Activated CD8-positive, alpha-beta memory T cell treated with anti-CD3 and anti-CD28 coated beads, Interleukin-2, amount 10 ng/mL, durations not matched to agents 7 days and 5 days (primary cell): ENCODE data around the gene ZC3H13. TPM values are rescaled to one million over a fixed set of nuclear protein-coding genes. Genes with fewer than 3 reads are reported as not detected.

Experiments
- ATAC-seq: fragments of 150-1000 bp; cut with Tn5 transposase; one replicate; pipeline ENCODE4 v1.10.0; 2021; ENCODE audit warnings: moderate library complexity
- CTCF ChIA-PET: fragments of 350-600 bp; sonication (Branson Sonifier 250); formaldehyde crosslinking; loops from one replicate; lab custom pipeline; 2021; ENCODE audit warnings: antibody characterized with exemption; lab: Charles Lee
- DNase-seq: peaks from one replicate; pipeline ENCODE4 v3.0.0-alpha.2; 2020
- H3K27ac Mint-ChIP-seq: one replicate; pipeline ENCODE4 v1.8.0; 2021; ENCODE audit warnings: mild to moderate bottlenecking, mixed read lengths
- H3K27me3 Mint-ChIP-seq: one replicate; pipeline ENCODE4 v1.8.0; 2021; ENCODE audit warnings: mixed read lengths
- H3K36me3 Mint-ChIP-seq: one replicate; pipeline ENCODE4 v1.8.0; 2021; ENCODE audit warnings: mild to moderate bottlenecking, mixed read lengths
- H3K4me1 Mint-ChIP-seq: one replicate; pipeline ENCODE4 v1.8.0; 2021; ENCODE audit warnings: mixed read lengths
- H3K4me3 Mint-ChIP-seq: one replicate; pipeline ENCODE4 v1.8.0; 2021; ENCODE audit warnings: mild to moderate bottlenecking, moderate library complexity, mixed read lengths
- H3K9me3 Mint-ChIP-seq: one replicate; pipeline ENCODE4 v1.8.0; 2022; ENCODE audit warnings: low read depth, mixed read lengths
- total RNA-seq, 2 experiments: library from RNA; stranded (reverse); gene quantifications; one replicate each; pipeline ENCODE4 v1.2.3, GENCODE V29; 2021

Gene ZC3H13
- total RNA-seq, 2 experiments from 2014 or later = 38.5 to 41.6 TPM

- Mint-ChIP-seq H3K36me3 (peaks cover 6% of the 10 kb centered on the region), H3K27ac (peak overlapping the region; percentile 99), H3K27me3 (peaks cover 4% of the 10 kb centered on the region), H3K4me3 (peak overlapping the region; percentile 94), H3K9me3 (no peaks in the 10 kb centered on the region), H3K4me1 (peaks cover 40% of the 10 kb centered on the region)
- CTCF ChIA-PET = interaction anchor here (0.8 to 1.3 kb wide), 2 partner anchors 109 to 244 kb away, joined by 3 read pairs; no protein-coding TSS in a partner anchor
- ATAC-seq (peak; percentile 28), DNase-seq (no peak)
Measured at GRCh38 chr13:46051968-46052318, 603 bp downstream of the ZC3H13 start.

GRCh38 chr13:46050771-46051170, 1.8 kb downstream of the ZC3H13 start:
- Mint-ChIP-seq H3K27ac (no peak overlapping the region), H3K36me3 (peaks cover 6% of the 10 kb centered on the region), H3K27me3 (no peaks in the 10 kb centered on the region), H3K9me3 (no peaks in the 10 kb centered on the region), H3K4me1 (peaks cover 41% of the 10 kb centered on the region), H3K4me3 (peak overlapping the region; percentile 22)
- CTCF ChIA-PET = no interaction called here
- no peak for DNase-seq
- no peak for ATAC-seq

GRCh38 chr13:46045424-46045823, 7.1 kb downstream of the ZC3H13 start:
- ATAC-seq (no peak), DNase-seq (no peak)
- CTCF ChIA-PET = no interaction called here
- no peak overlapping the region for H3K27ac Mint-ChIP-seq
- H3K27me3 Mint-ChIP-seq = no peaks in the 10 kb centered on the region
- peaks cover 22% of the 10 kb centered on the region for H3K4me1 Mint-ChIP-seq
- no peaks in the 10 kb centered on the region for H3K9me3 Mint-ChIP-seq
- H3K36me3 Mint-ChIP-seq = peaks cover 20% of the 10 kb centered on the region
- H3K4me3 Mint-ChIP-seq = no peak overlapping the region

GRCh38 chr13:46043647-46044046, 8.9 kb downstream of the ZC3H13 start:
- Mint-ChIP-seq H3K9me3 (no peaks in the 10 kb centered on the region), H3K27ac (no peak overlapping the region), H3K27me3 (no peaks in the 10 kb centered on the region), H3K4me1 (peaks cover 14% of the 10 kb centered on the region), H3K4me3 (no peak overlapping the region), H3K36me3 (peaks cover 25% of the 10 kb centered on the region)
- CTCF ChIA-PET = no interaction called here
- ATAC-seq (no peak), DNase-seq (no peak)

- Mint-ChIP-seq H3K9me3 (no peaks in the 10 kb centered on the region), H3K36me3 (peaks cover 34% of the 10 kb centered on the region), H3K27me3 (no peaks in the 10 kb centered on the region), H3K4me1 (peaks cover 8% of the 10 kb centered on the region), H3K27ac (no peak overlapping the region), H3K4me3 (no peak overlapping the region)
- ATAC-seq (no peak), DNase-seq (no peak)
- CTCF ChIA-PET = no interaction called here
Measured at GRCh38 chr13:46041419-46041839, 11.1 kb downstream of the ZC3H13 start.

GRCh38 chr13:46040763-46041162, 11.8 kb downstream of the ZC3H13 start:
- Mint-ChIP-seq H3K9me3 (no peaks in the 10 kb centered on the region), H3K27me3 (no peaks in the 10 kb centered on the region), H3K27ac (no peak overlapping the region), H3K36me3 (peaks cover 40% of the 10 kb centered on the region), H3K4me3 (no peak overlapping the region), H3K4me1 (peaks cover 6% of the 10 kb centered on the region)
- no peak for DNase-seq
- no peak for ATAC-seq
- CTCF ChIA-PET = no interaction called here

- no peaks in the 10 kb centered on the region for H3K27me3 Mint-ChIP-seq
- peaks cover 2% of the 10 kb centered on the region for H3K4me1 Mint-ChIP-seq
- H3K36me3 Mint-ChIP-seq = peaks cover 49% of the 10 kb centered on the region
- no peak for DNase-seq
- no peak for ATAC-seq
- H3K4me3 Mint-ChIP-seq = no peak overlapping the region
- no peak overlapping the region for H3K27ac Mint-ChIP-seq
- CTCF ChIA-PET = no interaction called here
- H3K9me3 Mint-ChIP-seq = no peaks in the 10 kb centered on the region
Measured at GRCh38 chr13:46039411-46040182, 12.9 kb downstream of the ZC3H13 start.

- Mint-ChIP-seq H3K9me3 (no peaks in the 10 kb centered on the region), H3K27ac (no peak overlapping the region), H3K36me3 (peaks cover 57% of the 10 kb centered on the region), H3K4me1 (peaks cover 2% of the 10 kb centered on the region), H3K27me3 (no peaks in the 10 kb centered on the region), H3K4me3 (no peak overlapping the region)
- no peak for ATAC-seq
- CTCF ChIA-PET = no interaction called here
- no peak for DNase-seq
Measured at GRCh38 chr13:46038296-46038695, 14.2 kb downstream of the ZC3H13 start.

GRCh38 chr13:46035066-46035465, 17.5 kb downstream of the ZC3H13 start:
- Mint-ChIP-seq H3K9me3 (peaks cover 3% of the 10 kb centered on the region), H3K4me3 (no peak overlapping the region), H3K36me3 (peaks cover 67% of the 10 kb centered on the region), H3K27ac (no peak overlapping the region), H3K27me3 (no peaks in the 10 kb centered on the region), H3K4me1 (peaks cover 8% of the 10 kb centered on the region)
- CTCF ChIA-PET = no interaction called here
- DNase-seq (no peak), ATAC-seq (no peak)

GRCh38 chr13:46032341-46032740, 20.2 kb downstream of the ZC3H13 start:
- CTCF ChIA-PET = no interaction called here
- Mint-ChIP-seq H3K36me3 (peaks cover 69% of the 10 kb centered on the region), H3K27ac (no peak overlapping the region), H3K27me3 (no peaks in the 10 kb centered on the region), H3K4me3 (no peak overlapping the region), H3K9me3 (peaks cover 10% of the 10 kb centered on the region), H3K4me1 (peaks cover 6% of the 10 kb centered on the region)
- DNase-seq = no peak
- ATAC-seq = no peak

- no peak overlapping the region for H3K27ac Mint-ChIP-seq
- H3K4me1 Mint-ChIP-seq = peaks cover 6% of the 10 kb centered on the region
- H3K36me3 Mint-ChIP-seq = peaks cover 68% of the 10 kb centered on the region
- peaks cover 10% of the 10 kb centered on the region for H3K9me3 Mint-ChIP-seq
- CTCF ChIA-PET = no interaction called here
- DNase-seq (no peak), ATAC-seq (no peak)
- no peaks in the 10 kb centered on the region for H3K27me3 Mint-ChIP-seq
- H3K4me3 Mint-ChIP-seq = no peak overlapping the region
Measured at GRCh38 chr13:46031581-46032263, 20.8 kb downstream of the ZC3H13 start.

- ATAC-seq = no peak
- Mint-ChIP-seq H3K27me3 (no peaks in the 10 kb centered on the region), H3K4me3 (no peak overlapping the region), H3K9me3 (peaks cover 7% of the 10 kb centered on the region), H3K36me3 (peaks cover 24% of the 10 kb centered on the region), H3K27ac (no peak overlapping the region), H3K4me1 (no peaks in the 10 kb centered on the region)
- CTCF ChIA-PET = no interaction called here
- DNase-seq = no peak
Measured at GRCh38 chr13:46025157-46025556, 27.4 kb downstream of the ZC3H13 start.

- Mint-ChIP-seq H3K36me3 (peaks cover 17% of the 10 kb centered on the region), H3K9me3 (no peaks in the 10 kb centered on the region), H3K27me3 (no peaks in the 10 kb centered on the region), H3K4me3 (no peak overlapping the region), H3K27ac (no peak overlapping the region), H3K4me1 (no peaks in the 10 kb centered on the region)
- no peak for ATAC-seq
- no peak for DNase-seq
- CTCF ChIA-PET = no interaction called here
Measured at GRCh38 chr13:46022481-46022880, 30.1 kb downstream of the ZC3H13 start.

GRCh38 chr13:46016216-46016615, 36.3 kb downstream of the ZC3H13 start:
- Mint-ChIP-seq H3K27ac (no peak overlapping the region), H3K9me3 (no peaks in the 10 kb centered on the region), H3K4me1 (peaks cover 2% of the 10 kb centered on the region), H3K4me3 (no peak overlapping the region), H3K27me3 (no peaks in the 10 kb centered on the region), H3K36me3 (peaks cover 31% of the 10 kb centered on the region)
- CTCF ChIA-PET = no interaction called here
- ATAC-seq (no peak), DNase-seq (no peak)
